Memory B cell (primary cell): ENCODE data around the gene CAMK2B.

Experiments used
- ATAC-seq: fragments of 150-1000 bp; cut with Tn5 transposase; 2 replicates; pipeline ENCODE4 v1.10.0; 2021; ENCODE audit warnings: low read depth, mild to moderate bottlenecking, moderate library complexity
- DNase-seq, 2 donors: peaks; one replicate each; pipeline ENCODE4 v3.0.0; 2022; ENCODE audit warnings: low spot score in 2 of 2
- H3K27ac Mint-ChIP-seq: one replicate; pipeline ENCODE4 v1.8.0; 2022; ENCODE audit warnings: mild to moderate bottlenecking, moderate library complexity, mixed read lengths
- H3K27me3 Mint-ChIP-seq: one replicate; pipeline ENCODE4 v1.8.0; 2022; ENCODE audit warnings: mixed read lengths
- H3K36me3 Mint-ChIP-seq: one replicate; pipeline ENCODE4 v1.8.0; 2022; ENCODE audit warnings: mild to moderate bottlenecking, mixed read lengths
- H3K4me1 Mint-ChIP-seq: one replicate; pipeline ENCODE4 v1.8.0; 2022; ENCODE audit warnings: mixed read lengths
- H3K4me3 Mint-ChIP-seq: one replicate; pipeline ENCODE4 v1.8.0; 2022; ENCODE audit warnings: mild to moderate bottlenecking, moderate library complexity, mixed read lengths
- H3K9me3 Mint-ChIP-seq: one replicate; pipeline ENCODE4 v1.8.0; 2022; ENCODE audit warnings: mixed read lengths

CAMK2B gene

GRCh38 chr7:44291066-44291732 lies 34.2 kb downstream of the CAMK2B start:
- ATAC-seq (no peak), DNase-seq (peak in 1 of 2 donors; percentile 8)
- no peak overlapping the region for H3K4me3 Mint-ChIP-seq
- peaks cover 29% of the 10 kb centered on the region for H3K27me3 Mint-ChIP-seq
- H3K27ac Mint-ChIP-seq: no peak overlapping the region
- H3K9me3 Mint-ChIP-seq: peaks cover under 1% of the 10 kb centered on the region
- no peaks in the 10 kb centered on the region for H3K36me3 Mint-ChIP-seq
- peaks cover 12% of the 10 kb centered on the region for H3K4me1 Mint-ChIP-seq

GRCh38 chr7:44290252-44290620 lies 35.2 kb downstream of the CAMK2B start:
- ATAC-seq (no peak), DNase-seq (no peak)
- no peaks in the 10 kb centered on the region for H3K9me3 Mint-ChIP-seq
- no peaks in the 10 kb centered on the region for H3K36me3 Mint-ChIP-seq
- no peak overlapping the region for H3K4me3 Mint-ChIP-seq
- H3K27ac Mint-ChIP-seq: no peak overlapping the region
- peaks cover 12% of the 10 kb centered on the region for H3K4me1 Mint-ChIP-seq
- peaks cover 26% of the 10 kb centered on the region for H3K27me3 Mint-ChIP-seq

GRCh38 chr7:44289341-44290251 lies 35.8 kb downstream of the CAMK2B start:
- Mint-ChIP-seq H3K27ac (no peak overlapping the region), H3K27me3 (peaks cover 24% of the 10 kb centered on the region), H3K9me3 (no peaks in the 10 kb centered on the region), H3K4me1 (peaks cover 12% of the 10 kb centered on the region), H3K4me3 (no peak overlapping the region), H3K36me3 (no peaks in the 10 kb centered on the region)
- no peak for DNase-seq
- no peak for ATAC-seq

GRCh38 chr7:44288811-44289340 lies 36.5 kb downstream of the CAMK2B start:
- ATAC-seq (no peak), DNase-seq (no peak)
- Mint-ChIP-seq H3K36me3 (no peaks in the 10 kb centered on the region), H3K27me3 (peaks cover 18% of the 10 kb centered on the region), H3K4me3 (no peak overlapping the region), H3K4me1 (peaks cover 12% of the 10 kb centered on the region), H3K9me3 (no peaks in the 10 kb centered on the region), H3K27ac (no peak overlapping the region)

- Mint-ChIP-seq H3K36me3 (no peaks in the 10 kb centered on the region), H3K4me1 (peaks cover 12% of the 10 kb centered on the region), H3K27ac (no peak overlapping the region), H3K9me3 (no peaks in the 10 kb centered on the region), H3K27me3 (peaks cover 16% of the 10 kb centered on the region), H3K4me3 (no peak overlapping the region)
- DNase-seq: no peak
- ATAC-seq: no peak
Measured at GRCh38 chr7:44288381-44288685, 37.1 kb downstream of the CAMK2B start.

- no peak overlapping the region for H3K27ac Mint-ChIP-seq
- no peaks in the 10 kb centered on the region for H3K9me3 Mint-ChIP-seq
- H3K27me3 Mint-ChIP-seq: peaks cover 11% of the 10 kb centered on the region
- H3K4me1 Mint-ChIP-seq: peaks cover 12% of the 10 kb centered on the region
- DNase-seq (no peak), ATAC-seq (no peak)
- no peaks in the 10 kb centered on the region for H3K36me3 Mint-ChIP-seq
- H3K4me3 Mint-ChIP-seq: no peak overlapping the region
Measured at GRCh38 chr7:44287488-44288380, 37.7 kb downstream of the CAMK2B start.

- Mint-ChIP-seq H3K9me3 (no peaks in the 10 kb centered on the region), H3K4me3 (no peak overlapping the region), H3K27me3 (peaks cover 10% of the 10 kb centered on the region), H3K4me1 (peaks cover 12% of the 10 kb centered on the region), H3K27ac (no peak overlapping the region), H3K36me3 (no peaks in the 10 kb centered on the region)
- DNase-seq: no peak
- peak; percentile 83 for ATAC-seq
Measured at GRCh38 chr7:44286618-44287487, 38.5 kb downstream of the CAMK2B start.

GRCh38 chr7:44286182-44286617 lies 39.2 kb downstream of the CAMK2B start:
- Mint-ChIP-seq H3K9me3 (no peaks in the 10 kb centered on the region), H3K4me3 (no peak overlapping the region), H3K27me3 (peaks cover 8% of the 10 kb centered on the region), H3K27ac (no peak overlapping the region), H3K36me3 (no peaks in the 10 kb centered on the region), H3K4me1 (peaks cover 12% of the 10 kb centered on the region)
- DNase-seq (no peak), ATAC-seq (no peak)

- no peak overlapping the region for H3K27ac Mint-ChIP-seq
- no peaks in the 10 kb centered on the region for H3K36me3 Mint-ChIP-seq
- peaks cover 12% of the 10 kb centered on the region for H3K4me1 Mint-ChIP-seq
- no peak for ATAC-seq
- peaks cover 4% of the 10 kb centered on the region for H3K27me3 Mint-ChIP-seq
- H3K9me3 Mint-ChIP-seq: no peaks in the 10 kb centered on the region
- DNase-seq: no peak
- H3K4me3 Mint-ChIP-seq: no peak overlapping the region
Measured at GRCh38 chr7:44285561-44285960, 39.8 kb downstream of the CAMK2B start.

GRCh38 chr7:44284881-44285541 lies 40.4 kb downstream of the CAMK2B start:
- DNase-seq (no peak), ATAC-seq (no peak)
- H3K4me1 Mint-ChIP-seq: peaks cover 12% of the 10 kb centered on the region
- peaks cover 4% of the 10 kb centered on the region for H3K27me3 Mint-ChIP-seq
- no peaks in the 10 kb centered on the region for H3K9me3 Mint-ChIP-seq
- H3K4me3 Mint-ChIP-seq: no peak overlapping the region
- no peaks in the 10 kb centered on the region for H3K36me3 Mint-ChIP-seq
- no peak overlapping the region for H3K27ac Mint-ChIP-seq

GRCh38 chr7:44284216-44284615 lies 41.2 kb downstream of the CAMK2B start:
- Mint-ChIP-seq H3K36me3 (no peaks in the 10 kb centered on the region), H3K9me3 (no peaks in the 10 kb centered on the region), H3K4me3 (no peak overlapping the region), H3K27ac (no peak overlapping the region), H3K4me1 (peaks cover 12% of the 10 kb centered on the region), H3K27me3 (peaks cover 5% of the 10 kb centered on the region)
- ATAC-seq (no peak), DNase-seq (no peak)

- Mint-ChIP-seq H3K27me3 (peaks cover 5% of the 10 kb centered on the region), H3K9me3 (no peaks in the 10 kb centered on the region), H3K4me3 (no peak overlapping the region), H3K36me3 (no peaks in the 10 kb centered on the region), H3K27ac (no peak overlapping the region), H3K4me1 (peaks cover 12% of the 10 kb centered on the region)
- no peak for DNase-seq
- ATAC-seq: no peak
Measured at GRCh38 chr7:44283381-44284211, 41.8 kb downstream of the CAMK2B start.
